NCI-H524 (cell line): ENCODE measurements around the gene RGS21.

Source experiments
- DNase-seq, 2 experiments: peaks; one replicate each; lab custom pipeline; 2025; lab: John Stamatoyannopoulos, UW

The RGS21 gene

GRCh38 chr1:192378878-192379277 lies 62.1 kb downstream of the RGS21 start:
- DNase-seq, result no peak

- no peak for DNase-seq
Observed at GRCh38 chr1:192379554-192379953, 62.8 kb downstream of the RGS21 start.

GRCh38 chr1:192382758-192383157 lies 66.0 kb downstream of the RGS21 start:
- no peak for DNase-seq

GRCh38 chr1:192386051-192386650 lies 69.4 kb downstream of the RGS21 start:
- no peak for DNase-seq

GRCh38 chr1:192395211-192395610 lies 78.4 kb downstream of the RGS21 start:
- DNase-seq, result no peak

- no peak for DNase-seq
Observed at GRCh38 chr1:192395895-192396294, 79.1 kb downstream of the RGS21 start.

- DNase-seq, result no peak
Observed at GRCh38 chr1:192399161-192399560, 82.4 kb downstream of the RGS21 start.

GRCh38 chr1:192401825-192402224 lies 85.0 kb downstream of the RGS21 start:
- DNase-seq, result no peak

- DNase-seq, result no peak
Observed at GRCh38 chr1:192402571-192402970, 85.8 kb downstream of the RGS21 start.

- DNase-seq, result no peak
Observed at GRCh38 chr1:192407206-192407605, 90.4 kb downstream of the RGS21 start.
